ENCODE measurements around the gene PISD.

GRCh38 chr22:31574055-31574670, 87.9 kb downstream of the PISD start:
- no peak for TF ChIP-seq POLR2A (IDR thresholded peaks at IDR 0.05; ENCODE audit: control extremely low read depth in 1 of 2, low read depth in 2 of 2, low read length in 2 of 2)
- TF ChIP-seq CHD2 (IDR thresholded peaks at IDR 0.05; ENCODE audit: low read length), result no peak
- no peak for TF ChIP-seq CTCF (IDR thresholded peaks at IDR 0.05; ENCODE audit: control extremely low read depth in 1 of 3, insufficient read depth in 1 of 3, low read depth in 1 of 3, low read length in 3 of 3)
- TF ChIP-seq FOSL1 (IDR thresholded peaks at IDR 0.05; ENCODE audit: insufficient read depth, low read depth, low read length), result no peak
- no peak for TF ChIP-seq RAD21 (IDR thresholded peaks at IDR 0.05 in 1 of 2, conservative IDR thresholded peaks at IDR 0.05 in 1 of 2; ENCODE audit: low read depth in 2 of 2, low read length in 2 of 2)
- TF ChIP-seq ASH2L (IDR thresholded peaks at IDR 0.05; ENCODE audit: low read length), result no peak
- no peak for TF ChIP-seq MAX (IDR thresholded peaks at IDR 0.05)
- TF ChIP-seq POLR2AphosphoS5 (IDR thresholded peaks at IDR 0.05; ENCODE audit: low read depth, low read length), result no peak
- no peak for TF ChIP-seq JUND (IDR thresholded peaks at IDR 0.05; ENCODE audit: low read length)

Measured in H1 (cell line).